ENCODE data around the gene CCR6.
"Not testable (repeated sequence)": the region's sequence is repeated elsewhere in the genome, so short reads cannot be mapped to it uniquely, and the experiment has no call there.

Gene CCR6

GRCh38 chr6:167146135-167146534, 23.2 kb downstream of the CCR6 start:
- no peak for DNase-seq

GRCh38 chr6:167146977-167147376, 24.1 kb downstream of the CCR6 start:
- no peak for DNase-seq

GRCh38 chr6:167148021-167148420, 25.1 kb downstream of the CCR6 start:
- no peak for DNase-seq

GRCh38 chr6:167148997-167149396, 26.1 kb downstream of the CCR6 start:
- DNase-seq = no peak

GRCh38 chr6:167150941-167151549, 28.1 kb downstream of the CCR6 start:
- no peak for DNase-seq

GRCh38 chr6:167151648-167152047, 28.8 kb downstream of the CCR6 start:
- no peak for DNase-seq

GRCh38 chr6:167152862-167153261, 30.0 kb downstream of the CCR6 start:
- DNase-seq = no peak

GRCh38 chr6:167153521-167153959, 30.6 kb downstream of the CCR6 start:
- no peak for DNase-seq

GRCh38 chr6:167154291-167154690, 31.4 kb downstream of the CCR6 start:
- DNase-seq = no peak

- no peak for DNase-seq
Observed at GRCh38 chr6:167154895-167155294, 32.0 kb downstream of the CCR6 start.

- no peak for DNase-seq
Observed at GRCh38 chr6:167157414-167157813, 34.5 kb downstream of the CCR6 start.

GRCh38 chr6:167157863-167158262, 35.0 kb downstream of the CCR6 start, which contains the start of gene GPR31:
TSS of gene GPR31 (minus strand) at chr6:167157980. CDS start at chr6:167157831, 149 bp downstream.
- DNase-seq = no peak

- no peak for DNase-seq
Observed at GRCh38 chr6:167161851-167162467, 39.1 kb downstream of the CCR6 start.

GRCh38 chr6:167162591-167162990, 39.7 kb downstream of the CCR6 start:
- DNase-seq = no peak

GRCh38 chr6:167163476-167164011, 40.6 kb downstream of the CCR6 start:
- DNase-seq = no peak

GRCh38 chr6:167164261-167164660, 41.4 kb downstream of the CCR6 start:
- no peak for DNase-seq

- no peak for DNase-seq
Observed at GRCh38 chr6:167165858-167166471, 43.1 kb downstream of the CCR6 start.

GRCh38 chr6:167167699-167168098, 44.8 kb downstream of the CCR6 start:
- DNase-seq = not testable (repeated sequence)

GRCh38 chr6:167168296-167168695, 45.4 kb downstream of the CCR6 start:
- not testable (repeated sequence) for DNase-seq

GRCh38 chr6:167169867-167170266, 47.0 kb downstream of the CCR6 start:
- DNase-seq = not testable (repeated sequence)

GRCh38 chr6:167171300-167171699, 48.4 kb downstream of the CCR6 start:
- DNase-seq = not testable (repeated sequence)

- DNase-seq = not testable (repeated sequence)
Observed at GRCh38 chr6:167172011-167172410, 49.1 kb downstream of the CCR6 start.

GRCh38 chr6:167177271-167177670, 54.4 kb downstream of the CCR6 start:
- not testable (repeated sequence) for DNase-seq

All from activated CD4-positive, alpha-beta T cell treated with anti-CD3 and anti-CD28 coated beads for 1 hour (primary cell).